Measurements from ENCODE around the gene TMEFF1. TPM values are rescaled to one million over a fixed set of nuclear protein-coding genes. Genes with fewer than 3 reads are reported as not detected.

Gene TMEFF1
- total RNA-seq, 1 donor: 0.54 TPM

DNA sequence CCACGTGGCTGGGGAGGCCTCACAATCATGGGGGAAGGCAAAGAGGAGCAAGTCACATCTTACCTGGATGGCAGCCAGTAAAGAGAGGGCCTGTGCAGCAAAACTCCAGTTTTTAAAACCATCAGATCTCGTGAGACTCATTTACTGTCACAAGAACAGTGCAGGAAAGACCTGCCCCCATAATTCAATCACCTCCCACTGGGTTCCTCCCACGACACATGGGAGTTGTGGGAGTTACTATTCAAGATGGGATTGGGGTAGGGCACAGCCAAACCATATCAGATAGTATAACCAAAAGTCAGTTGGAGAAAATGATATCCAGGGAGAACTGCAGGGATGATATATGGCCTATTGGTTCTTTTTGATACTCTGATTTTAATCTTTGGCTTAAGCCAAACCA, 94.9 kb downstream of the TMEFF1 start:
- no peak for DNase-seq (ENCODE audit: low read depth in 2 of 3, low spot score in 2 of 3)

GRCh38 chr9:100573655-100574260, 100.8 kb downstream of the TMEFF1 start:
- DNase-seq (ENCODE audit: low read depth in 2 of 3, low spot score in 2 of 3): no peak

DNA sequence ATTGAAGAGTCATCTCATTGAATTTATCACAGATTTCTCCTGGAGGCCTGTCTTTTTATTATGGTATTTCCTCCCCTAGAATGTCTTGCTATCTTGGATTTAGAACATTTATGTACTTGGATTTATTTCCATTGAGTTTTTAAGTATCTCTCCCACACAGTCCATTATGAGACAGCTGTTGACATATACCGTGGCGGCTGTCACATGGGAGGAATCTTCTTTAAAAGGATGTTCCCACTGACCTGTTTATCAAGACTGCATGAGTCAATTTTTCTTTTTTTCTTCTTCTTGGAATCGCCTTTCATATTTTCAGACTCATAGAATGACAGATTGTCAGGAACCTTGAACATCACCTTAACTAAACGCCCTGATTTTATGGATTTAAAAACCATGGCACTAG, 102.1 kb downstream of the TMEFF1 start:
- DNase-seq (ENCODE audit: low read depth in 2 of 3, low spot score in 2 of 3): no peak

- no peak for DNase-seq (ENCODE audit: low read depth in 2 of 3, low spot score in 2 of 3)
Observed at GRCh38 chr9:100575765-100576386, 102.9 kb downstream of the TMEFF1 start.

GRCh38 chr9:100577776-100578448, 105.0 kb downstream of the TMEFF1 start, which contains the start of gene CAVIN4:
CAVIN4 (plus strand) TSS chr9:100578079; CDS start chr9:100578144, 65 bp downstream.
- no peak for DNase-seq (ENCODE audit: low read depth in 2 of 3, low spot score in 2 of 3)

- DNase-seq (ENCODE audit: low read depth in 2 of 3, low spot score in 2 of 3): no peak
Observed at GRCh38 chr9:100578610-100579009, 105.7 kb downstream of the TMEFF1 start.

DNA sequence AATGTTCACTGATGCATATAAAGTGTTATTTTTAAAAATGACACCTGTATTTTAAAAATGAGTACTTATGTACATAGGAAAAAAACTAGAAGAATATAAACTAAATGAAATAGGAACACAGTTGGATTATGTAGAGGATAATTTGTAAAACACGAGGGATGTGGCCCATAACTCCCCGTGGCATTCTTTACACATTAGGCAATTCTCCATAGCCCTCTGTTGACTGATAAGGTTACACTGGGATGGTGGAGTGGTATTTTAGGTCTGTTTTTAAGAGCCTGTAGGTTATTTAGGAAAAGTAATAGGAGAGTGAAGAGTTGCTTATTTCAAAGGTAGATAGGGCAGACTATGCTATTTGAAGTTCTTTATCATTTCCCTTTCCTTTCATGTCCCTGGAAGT, 106.7 kb downstream of the TMEFF1 start:
- no peak for DNase-seq (ENCODE audit: low read depth in 2 of 3, low spot score in 2 of 3)

DNA sequence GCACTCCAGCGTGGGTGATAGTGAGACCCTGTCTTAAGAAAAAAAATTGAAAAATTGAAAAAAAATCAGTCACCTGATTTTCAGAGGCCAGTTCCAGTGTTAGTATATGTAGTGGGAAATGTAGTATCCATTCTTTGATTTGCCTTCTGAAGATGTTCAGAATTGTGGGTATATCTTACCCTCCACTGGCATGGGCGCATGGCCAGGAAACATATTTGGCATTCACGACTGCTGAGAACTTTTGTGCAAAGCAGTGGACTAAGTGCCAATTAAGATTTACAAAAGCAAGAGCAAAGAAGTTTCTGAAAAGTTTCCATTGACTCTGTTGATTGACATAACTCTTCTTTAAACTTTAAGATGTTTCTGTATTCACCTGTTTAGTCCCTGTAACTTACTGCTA, 107.3 kb downstream of the TMEFF1 start:
- DNase-seq (ENCODE audit: low read depth in 2 of 3, low spot score in 2 of 3): no peak

- DNase-seq (ENCODE audit: low read depth in 2 of 3, low spot score in 2 of 3): no peak
Observed at GRCh38 chr9:100581081-100581480, 108.1 kb downstream of the TMEFF1 start.

- DNase-seq (ENCODE audit: low read depth in 2 of 3, low spot score in 2 of 3): no peak
Observed at GRCh38 chr9:100581661-100582060, 108.7 kb downstream of the TMEFF1 start.

DNA sequence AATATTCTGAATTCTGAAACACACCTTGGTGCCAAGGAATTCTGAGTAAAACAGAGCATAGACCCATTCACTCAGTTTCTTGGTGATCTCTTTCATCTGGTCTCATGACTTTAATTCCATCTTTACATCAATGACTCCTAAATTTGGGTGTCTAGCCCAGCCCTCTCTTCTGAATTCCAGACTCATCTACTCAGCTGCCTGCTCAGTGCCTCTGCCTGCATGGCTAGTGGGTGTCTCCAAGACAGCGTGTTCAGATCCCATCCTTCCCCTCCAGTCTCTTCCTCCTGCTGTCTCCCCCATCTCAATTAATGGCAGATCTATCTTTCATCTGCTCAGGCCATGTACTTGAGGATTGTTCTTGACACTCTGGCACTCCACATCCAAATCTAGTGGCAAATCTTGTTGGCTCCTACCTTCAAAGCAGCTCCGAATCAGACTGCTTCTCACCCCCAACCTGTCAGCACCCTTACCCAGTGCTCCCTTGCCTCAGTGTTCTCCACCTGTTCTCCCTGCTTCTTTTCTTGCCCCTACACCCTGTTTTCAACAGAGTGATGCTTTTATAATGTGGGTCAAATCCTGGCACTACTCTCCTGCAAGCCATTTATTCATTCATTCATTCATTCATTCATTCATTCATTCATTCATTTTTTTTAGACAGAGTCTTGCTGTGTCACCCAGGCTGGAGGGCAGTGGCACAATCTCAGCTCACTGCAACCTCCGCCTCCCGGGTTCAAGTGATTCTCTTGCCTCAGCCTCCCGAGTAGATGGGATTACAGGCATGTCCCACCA, 110.3 kb downstream of the TMEFF1 start:
- DNase-seq (ENCODE audit: low read depth in 2 of 3, low spot score in 2 of 3): no peak

GRCh38 chr9:100584951-100585350, 112.0 kb downstream of the TMEFF1 start:
- DNase-seq (ENCODE audit: low read depth in 2 of 3, low spot score in 2 of 3): no peak

DNA sequence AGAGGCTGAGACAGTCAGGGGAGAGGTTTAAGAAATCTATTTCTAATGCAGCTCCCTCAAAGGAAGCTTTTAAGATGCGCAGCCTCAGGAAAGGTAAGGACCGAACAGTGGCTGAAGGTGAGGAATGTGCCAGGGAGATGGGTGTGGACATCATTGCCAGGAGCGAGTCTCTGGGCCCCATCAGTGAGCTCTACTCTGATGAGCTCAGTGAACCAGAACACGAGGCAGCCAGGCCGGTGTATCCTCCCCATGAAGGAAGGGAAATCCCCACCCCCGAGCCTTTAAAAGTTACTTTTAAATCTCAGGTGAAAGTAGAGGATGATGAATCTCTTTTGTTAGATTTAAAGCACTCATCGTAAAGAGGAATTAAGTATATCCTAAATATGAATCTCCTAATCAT, 113.1 kb downstream of the TMEFF1 start:
- DNase-seq (ENCODE audit: low read depth in 2 of 3, low spot score in 2 of 3): no peak

- no peak for DNase-seq (ENCODE audit: low read depth in 2 of 3, low spot score in 2 of 3)
Observed at GRCh38 chr9:100587375-100587774, 114.4 kb downstream of the TMEFF1 start.

DNA sequence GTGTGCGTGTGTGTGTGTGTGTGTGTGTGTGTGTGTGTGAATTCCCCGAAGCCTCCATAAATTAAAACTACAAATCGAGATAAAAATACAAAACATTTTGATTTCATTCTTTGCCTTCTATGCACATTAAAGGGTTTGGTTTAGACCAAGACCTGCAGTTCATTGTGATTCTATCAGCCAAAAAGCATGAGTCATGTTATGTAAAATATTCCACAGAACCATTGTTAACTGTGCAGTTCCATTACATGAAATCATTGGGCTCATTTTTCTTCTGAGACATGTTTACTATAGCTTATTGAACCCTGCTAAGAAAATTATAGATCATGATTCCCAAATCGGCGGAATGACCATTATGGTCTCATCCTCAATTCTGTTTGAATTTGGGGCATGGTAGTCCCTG, 116.6 kb downstream of the TMEFF1 start:
- DNase-seq (ENCODE audit: low read depth in 2 of 3, low spot score in 2 of 3): no peak

DNA sequence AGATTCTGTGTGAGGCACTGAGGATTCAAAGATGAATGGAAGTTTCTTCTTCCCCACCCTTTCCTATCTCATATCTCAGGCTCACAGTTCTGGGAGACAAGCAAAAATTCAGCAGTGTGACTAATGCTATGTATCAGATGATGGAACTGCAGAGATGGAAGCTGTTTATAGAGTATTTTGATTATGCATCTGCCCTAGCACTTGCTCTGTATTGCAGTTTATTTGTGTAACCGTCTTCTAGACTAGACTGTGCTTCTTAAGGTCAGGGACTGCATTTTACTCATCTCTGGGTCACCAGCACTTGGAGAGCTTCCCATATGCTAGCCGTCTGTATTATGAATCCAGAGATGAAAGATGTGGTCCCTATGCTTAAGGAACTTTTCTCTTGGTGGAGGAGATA, 117.5 kb downstream of the TMEFF1 start:
- DNase-seq (ENCODE audit: low read depth in 2 of 3, low spot score in 2 of 3): no peak

DNA sequence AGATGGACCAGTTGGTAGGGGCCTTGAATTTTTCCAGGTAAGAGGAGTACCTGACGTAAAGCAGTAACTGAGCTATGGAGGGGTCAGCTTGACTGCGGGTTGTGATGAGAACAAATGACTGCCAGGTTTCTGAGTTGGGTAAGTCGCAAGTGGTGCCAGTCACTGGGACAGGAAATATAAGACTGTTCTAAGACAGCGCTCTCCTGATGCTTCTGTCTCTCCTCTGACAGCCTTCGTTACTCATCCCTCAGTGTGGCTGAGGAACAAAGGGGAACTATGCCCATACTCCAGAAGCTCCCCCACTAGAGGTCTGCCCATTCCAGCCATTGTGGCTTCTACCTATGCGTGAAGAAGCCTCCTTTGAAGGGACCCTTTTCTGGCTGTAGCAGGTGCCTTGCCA, 118.2 kb downstream of the TMEFF1 start:
- DNase-seq (ENCODE audit: low read depth in 2 of 3, low spot score in 2 of 3): no peak

GRCh38 chr9:100591639-100592412, 118.9 kb downstream of the TMEFF1 start:
- no peak for DNase-seq (ENCODE audit: low read depth in 2 of 3, low spot score in 2 of 3)

GRCh38 chr9:100595391-100596199, 122.6 kb downstream of the TMEFF1 start:
- DNase-seq (ENCODE audit: low read depth in 2 of 3, low spot score in 2 of 3): peak in 2 of 3 donors; percentile 35 to 63

DNA sequence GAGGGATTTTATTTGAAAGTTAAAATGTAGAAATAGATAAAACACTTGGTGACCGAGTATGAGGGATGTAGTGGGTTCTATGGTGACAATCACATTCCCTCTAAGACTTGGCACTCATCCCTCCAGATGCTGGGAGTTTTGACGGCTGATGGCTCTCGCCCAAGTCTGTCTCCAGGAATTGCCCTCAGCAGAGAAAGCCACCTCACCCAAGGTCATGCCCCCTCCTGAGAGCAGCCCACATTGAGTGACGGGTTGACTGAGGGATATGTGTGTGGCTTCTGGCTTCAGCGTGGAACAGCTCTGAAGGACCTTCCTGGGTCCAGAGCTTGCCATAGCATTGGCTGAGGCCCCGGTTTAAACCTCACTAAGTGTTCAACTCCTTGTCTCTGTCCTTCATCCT, 124.3 kb downstream of the TMEFF1 start:
- DNase-seq (ENCODE audit: low read depth in 2 of 3, low spot score in 2 of 3): no peak

All from hematopoietic multipotent progenitor cell (in vitro differentiated cells).